Esophagus squamous epithelium (tissue), 4 donors: ENCODE data around the gene ELFN2.

Source experiments
- CTCF ChIP-seq, 6 experiments: fragments of 450-650 bp in 4 of 6; fragments of 200-600 bp in 2 of 6; sonication (generic) in 2 of 6; IDR thresholded peaks; one replicate each; pipeline ENCODE4 v1.5.1; 2016 to 2019; ENCODE audit warnings: antibody characterized with exemption in 6 of 6, mild to moderate bottlenecking in 4 of 6, moderate library complexity in 4 of 6
- POLR2A ChIP-seq, 4 donors: fragments of 450-650 bp; IDR thresholded peaks; one replicate each; pipeline ENCODE4 v1.6.1; 2017; ENCODE audit warnings: antibody characterized with exemption in 4 of 4, mild to moderate bottlenecking in 4 of 4, moderate library complexity in 3 of 4

GRCh38 chr22:37435970-37436603, 8.8 kb upstream of the ELFN2 start:
- TF ChIP-seq CTCF (IDR thresholded peaks at IDR 0.05) (no peak), POLR2A (IDR thresholded peaks at IDR 0.05) (no peak)
